HG03558 (cell line): ENCODE results near the gene HSD17B8.

Experiments used
- ATAC-seq: cut with Tn5 transposase; IDR thresholded peaks from one replicate; pipeline ENCODE4 v1.9.1; 2021; ENCODE audit warnings: moderate number of reproducible peaks; ENCODE audit not compliant: unreplicated experiment; ENCODE audit errors: extremely low read depth

HSD17B8 gene

GRCh38 chr6:33171016-33171879, 33.2 kb upstream of the HSD17B8 start:
- no peak for ATAC-seq

GRCh38 chr6:33171880-33172687, 32.4 kb upstream of the HSD17B8 start:
- no peak for ATAC-seq

GRCh38 chr6:33172688-33173534, 31.5 kb upstream of the HSD17B8 start:
- ATAC-seq = no peak

GRCh38 chr6:33173535-33174180, 30.8 kb upstream of the HSD17B8 start:
- no peak for ATAC-seq

DNA sequence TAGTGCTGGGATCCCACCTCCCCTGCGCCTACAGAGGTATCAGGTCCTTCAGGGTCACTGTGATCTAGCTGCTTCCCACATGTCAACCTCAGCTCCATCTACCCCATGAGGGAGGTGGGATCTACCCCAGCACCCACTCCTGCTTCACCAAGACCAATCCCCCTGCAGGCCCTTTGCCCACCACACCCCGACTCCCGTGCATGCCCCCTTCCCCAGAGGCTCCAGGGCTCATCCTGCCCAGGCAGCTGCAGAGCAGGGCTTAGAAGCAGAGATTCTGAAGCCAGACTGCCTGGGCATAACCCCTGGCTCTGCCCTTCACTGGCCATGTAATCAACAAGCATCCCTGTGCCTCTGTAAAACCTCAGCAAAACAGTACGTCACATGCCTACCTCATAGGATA, 29.7 kb upstream of the HSD17B8 start:
- ATAC-seq = no peak

GRCh38 chr6:33175436-33176069, 28.9 kb upstream of the HSD17B8 start:
- ATAC-seq = no peak

DNA sequence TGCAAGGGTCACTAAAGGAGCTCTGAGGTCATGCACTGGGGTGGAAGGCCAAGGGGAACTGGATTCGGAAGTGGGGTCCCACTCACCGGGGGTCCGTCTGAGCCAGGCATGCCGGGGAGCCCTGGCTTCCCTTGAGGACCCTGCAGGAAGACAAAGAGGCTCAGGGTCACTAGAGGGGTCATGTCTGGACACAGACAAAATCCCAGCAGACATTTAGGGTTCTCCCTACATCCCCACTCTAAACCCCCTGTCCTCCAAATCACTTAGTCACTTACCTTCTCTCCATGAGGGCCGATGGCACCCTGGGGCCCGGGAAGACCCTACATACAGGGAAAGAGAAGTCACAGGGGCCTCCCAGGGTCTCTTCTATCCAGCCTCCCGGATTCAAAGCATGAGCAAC, 27.5 kb upstream of the HSD17B8 start:
- ATAC-seq = no peak

GRCh38 chr6:33177552-33178446, 26.7 kb upstream of the HSD17B8 start:
- ATAC-seq = no peak

- ATAC-seq = no peak
Observed at GRCh38 chr6:33178755-33179475, 25.5 kb upstream of the HSD17B8 start.

DNA sequence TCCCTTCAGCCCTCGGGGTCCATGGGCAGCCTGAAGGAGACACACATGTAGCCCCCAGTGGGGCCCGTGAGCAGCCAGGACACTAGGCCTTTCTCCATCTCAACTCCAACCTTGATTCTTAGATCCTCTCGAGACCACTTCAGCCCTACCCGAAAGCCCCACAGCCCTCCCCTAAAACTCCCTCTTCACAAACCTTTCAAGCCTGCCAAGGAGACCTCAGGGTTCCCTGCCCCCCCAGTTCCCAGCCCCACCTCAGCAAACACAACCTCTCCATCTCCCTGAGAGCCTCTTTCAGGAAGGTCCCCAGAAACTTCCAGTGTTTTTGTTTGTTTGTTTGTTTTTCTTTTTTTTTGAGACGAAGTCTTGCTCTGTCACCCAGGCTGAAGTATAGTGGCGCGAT, 23.3 kb upstream of the HSD17B8 start:
- no peak for ATAC-seq

- ATAC-seq = no peak
Observed at GRCh38 chr6:33183071-33183683, 21.3 kb upstream of the HSD17B8 start.

DNA sequence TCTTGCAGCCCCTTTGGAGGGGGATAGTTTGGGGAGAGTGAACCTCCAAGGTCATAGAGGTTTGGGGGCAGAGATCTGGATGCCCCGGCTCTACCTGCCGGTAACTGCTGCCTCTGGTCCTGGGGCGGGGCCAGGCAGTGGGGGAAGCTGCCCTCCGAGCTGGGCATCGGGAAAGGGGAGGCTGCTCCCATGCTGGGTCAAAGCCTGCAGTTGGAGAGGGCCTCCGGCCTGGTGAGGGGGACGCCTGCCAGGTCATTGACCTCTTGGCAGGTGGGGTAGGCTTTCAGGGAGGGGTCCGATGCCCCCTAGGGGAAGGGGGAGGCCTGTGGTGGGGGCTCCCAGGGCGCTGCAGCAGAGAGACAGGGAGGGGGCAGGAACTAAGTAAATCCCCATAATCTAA, 19.3 kb upstream of the HSD17B8 start:
- ATAC-seq = no peak

DNA sequence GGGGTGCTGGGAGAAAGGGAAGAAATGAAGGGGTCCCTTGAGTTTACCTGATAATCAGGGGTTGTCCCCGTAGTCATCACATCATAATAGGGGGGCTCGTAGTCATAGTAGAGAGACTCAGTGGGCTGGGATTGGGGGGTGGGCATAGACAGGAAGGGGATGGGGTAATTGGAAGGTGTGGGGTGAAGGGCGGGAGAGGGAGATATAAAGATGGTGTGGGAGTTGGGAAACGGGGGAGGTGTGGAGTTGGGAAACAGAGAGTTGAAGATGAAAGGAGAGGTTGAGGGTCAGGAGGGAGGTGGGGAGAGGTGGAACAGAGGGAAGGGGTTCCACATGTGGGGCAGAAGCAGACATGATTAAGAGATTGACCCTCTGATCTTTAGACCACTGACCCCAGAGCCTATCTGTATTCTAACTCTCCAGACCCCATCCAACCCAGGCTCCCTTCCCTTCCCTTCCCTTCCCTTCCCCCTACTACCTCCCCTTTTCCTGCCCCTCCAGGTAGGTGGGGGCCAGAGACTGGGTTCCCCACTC, 18.7 kb upstream of the HSD17B8 start:
- no peak for ATAC-seq

DNA sequence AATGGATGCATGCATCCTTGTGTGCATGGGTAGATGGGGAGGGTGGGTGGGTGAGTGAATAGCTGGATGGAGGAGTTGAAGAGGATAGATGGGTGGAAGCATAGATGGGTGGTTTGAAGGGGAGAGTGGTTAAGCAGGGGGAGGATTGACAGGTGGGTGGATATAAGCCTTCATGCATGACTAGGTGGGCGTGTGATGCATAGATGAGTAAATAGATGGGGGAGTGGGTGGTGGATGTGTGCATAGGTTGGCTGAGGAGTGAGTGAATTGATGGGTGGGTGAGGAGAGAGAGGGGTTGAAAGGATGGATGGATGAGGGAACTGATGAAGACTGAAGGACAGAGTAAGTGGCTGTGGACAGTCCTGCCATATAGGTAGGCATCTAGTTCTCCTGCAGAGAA, 16.6 kb upstream of the HSD17B8 start:
- ATAC-seq = no peak

DNA sequence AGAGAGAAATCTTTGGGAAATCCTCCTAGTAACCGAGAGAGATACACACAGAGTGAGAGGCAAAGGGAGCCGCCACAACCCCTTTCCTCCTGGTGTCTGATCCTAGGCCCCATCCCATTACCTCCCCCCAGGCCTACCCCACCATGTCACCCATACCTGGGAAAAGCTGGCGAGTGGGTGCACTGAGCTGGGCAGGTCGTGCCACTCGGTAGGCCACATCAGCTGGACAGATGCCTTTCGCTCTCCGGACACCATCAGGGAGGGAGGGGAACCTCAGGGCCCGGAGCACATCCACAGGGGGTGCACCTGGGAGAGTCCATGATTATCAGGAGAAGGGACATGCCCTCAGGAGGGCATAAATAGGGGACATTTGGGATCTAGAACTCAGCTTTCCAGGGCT, 15.3 kb upstream of the HSD17B8 start:
- ATAC-seq = no peak

- no peak for ATAC-seq
Observed at GRCh38 chr6:33189625-33190448, 14.6 kb upstream of the HSD17B8 start.
